H9 (cell line): ENCODE measurements around the gene CNOT4. TPM values are rescaled to one million over a fixed set of nuclear protein-coding genes. Genes with fewer than 3 reads are reported as not detected.

Experiments used
- DNase-seq: peaks from one replicate; pipeline ENCODE4 v3.0.0-alpha.2; 2017
- H2AFZ ChIP-seq: one replicate; pipeline ENCODE4 v1.6.1; 2013; ENCODE audit warnings: mild to moderate bottlenecking, low read length, control low read depth, moderate library complexity
- H2AK5ac ChIP-seq: 2 replicates; pipeline ENCODE4 v1.6.1; 2013; ENCODE audit warnings: low read length, control low read depth, mixed read lengths; ENCODE audit not compliant: insufficient read length
- H2BK120ac ChIP-seq: one replicate; pipeline ENCODE4 v1.6.1; 2013; ENCODE audit warnings: low read depth, mild to moderate bottlenecking, low read length, control low read depth, inconsistent platforms; ENCODE audit not compliant: poor library complexity, severe bottlenecking
- H2BK12ac ChIP-seq: 2 replicates; pipeline ENCODE4 v1.6.1; 2013; ENCODE audit warnings: low read length, control low read depth, mixed read lengths, low read depth; ENCODE audit not compliant: insufficient read length
- H2BK15ac ChIP-seq: 2 replicates; pipeline ENCODE4 v1.6.1; 2013; ENCODE audit warnings: low read depth, low read length, control low read depth
- H2BK20ac ChIP-seq: one replicate; pipeline ENCODE4 v1.6.1; 2013; ENCODE audit warnings: low read depth, mild to moderate bottlenecking, low read length, control low read depth, inconsistent platforms; ENCODE audit not compliant: poor library complexity, severe bottlenecking
- H2BK5ac ChIP-seq: 2 replicates; pipeline ENCODE4 v1.6.1; 2013; ENCODE audit warnings: low read length, control low read depth, mixed read lengths; ENCODE audit not compliant: insufficient read length
- H3K14ac ChIP-seq: 2 replicates; pipeline ENCODE4 v1.6.1; 2013; ENCODE audit warnings: low read length, control low read depth; ENCODE audit not compliant: insufficient read depth
- H3K18ac ChIP-seq: 2 replicates; pipeline ENCODE4 v1.6.1; 2013; ENCODE audit warnings: low read depth, mild to moderate bottlenecking, mixed read lengths, low read length, control low read depth; ENCODE audit not compliant: insufficient read length
- H3K23ac ChIP-seq: 2 replicates; pipeline ENCODE4 v1.6.1; 2013; ENCODE audit warnings: low read length, control low read depth, mixed read lengths, low read depth; ENCODE audit not compliant: insufficient read length
- H3K23me2 ChIP-seq: 2 replicates; pipeline ENCODE4 v1.6.1; 2013; ENCODE audit warnings: low read depth, mild to moderate bottlenecking, mixed read lengths, low read length, control low read depth; ENCODE audit not compliant: insufficient read length, poor library complexity, severe bottlenecking
- H3K27ac ChIP-seq: 2 replicates; pipeline ENCODE4 v1.5.1; 2013; ENCODE audit warnings: low read length, control low read depth, mixed read lengths, low read depth; ENCODE audit not compliant: insufficient read length
- H3K27me3 ChIP-seq: 2 replicates; pipeline ENCODE4 v1.6.1; 2013; ENCODE audit warnings: low read length, control low read depth, inconsistent platforms; ENCODE audit not compliant: insufficient read depth
- H3K4ac ChIP-seq: 2 replicates; pipeline ENCODE4 v1.6.1; 2013; ENCODE audit warnings: low read depth, mild to moderate bottlenecking, control low read depth, inconsistent platforms, low read length, moderate library complexity
- H3K4me1 ChIP-seq: 2 replicates; pipeline ENCODE4 v1.6.1; 2013; ENCODE audit warnings: low read length, control low read depth, inconsistent platforms; ENCODE audit not compliant: insufficient read depth
- H3K4me2 ChIP-seq: 2 replicates; pipeline ENCODE4 v1.6.1; 2013; ENCODE audit warnings: low read length, control low read depth, mixed read lengths; ENCODE audit not compliant: insufficient read length, insufficient read depth
- H3K56ac ChIP-seq: 2 replicates; pipeline ENCODE4 v1.6.1; 2013; ENCODE audit warnings: low read depth, mild to moderate bottlenecking, mixed read lengths, low read length, control low read depth; ENCODE audit not compliant: insufficient read length
- H3K79me1 ChIP-seq: 2 replicates; pipeline ENCODE4 v1.6.1; 2013; ENCODE audit warnings: low read depth, mild to moderate bottlenecking, moderate library complexity, low read length, control low read depth, inconsistent platforms; ENCODE audit not compliant: insufficient read depth, poor library complexity, severe bottlenecking
- H3K79me2 ChIP-seq: 2 replicates; pipeline ENCODE4 v1.6.1; 2013; ENCODE audit warnings: low read length, control low read depth, inconsistent platforms; ENCODE audit not compliant: insufficient read depth
- H3K9ac ChIP-seq: 2 replicates; pipeline ENCODE4 v1.6.1; 2013; ENCODE audit warnings: low read length, control low read depth, mixed read lengths; ENCODE audit not compliant: insufficient read length; ENCODE audit errors: extremely low read depth
- H3K9me3 ChIP-seq: one replicate; pipeline ENCODE4 v1.6.1; 2013; ENCODE audit warnings: low read depth, low read length, inconsistent platforms; ENCODE audit not compliant: control insufficient read depth
- H3T11ph ChIP-seq: one replicate; pipeline ENCODE4 v1.6.1; 2013; ENCODE audit warnings: mild to moderate bottlenecking, low read length, control low read depth, inconsistent platforms
- H4K20me1 ChIP-seq: one replicate; pipeline ENCODE4 v1.6.1; 2013; ENCODE audit not compliant: control insufficient read depth, insufficient read length, insufficient read depth
- H4K5ac ChIP-seq: 2 replicates; pipeline ENCODE4 v1.6.1; 2013; ENCODE audit warnings: low read depth, mild to moderate bottlenecking, mixed read lengths, low read length, control low read depth; ENCODE audit not compliant: insufficient read length
- H4K8ac ChIP-seq: replicated peaks from 2 replicates; pipeline ENCODE4 v1.6.1; 2013; ENCODE audit warnings: low read length, control low read depth, mixed read lengths, low read depth; ENCODE audit not compliant: insufficient read length
- H4K91ac ChIP-seq: 2 replicates; pipeline ENCODE4 v1.6.1; 2013; ENCODE audit warnings: low read depth, mild to moderate bottlenecking, moderate library complexity, mixed read lengths, low read length, control low read depth; ENCODE audit not compliant: insufficient read length
- H3K27ac Mint-ChIP-seq, 3 experiments: 2 replicates in 2 of 3; 3 replicates in 1 of 3; pipeline ENCODE4 v1.8.0; 2020 to 2021; ENCODE audit warnings: mixed read lengths in 3 of 3, mild to moderate bottlenecking in 1 of 3, moderate library complexity in 1 of 3
- H3K27me3 Mint-ChIP-seq: 2 replicates; pipeline ENCODE4 v1.8.0; 2021; ENCODE audit warnings: low read depth, mild to moderate bottlenecking, moderate library complexity, mixed read lengths
- H3K36me3 Mint-ChIP-seq, 3 experiments: 2 replicates in 2 of 3; 3 replicates in 1 of 3; pipeline ENCODE4 v1.8.0; 2020 to 2021; ENCODE audit warnings: low read depth in 3 of 3, mixed read lengths in 3 of 3; ENCODE audit not compliant: insufficient read depth in 1 of 3
- H3K4me1 Mint-ChIP-seq, 2 experiments: 2 replicates each; pipeline ENCODE4 v1.8.0; 2020; ENCODE audit warnings: mixed read lengths in 2 of 2
- H3K4me3 Mint-ChIP-seq, 2 experiments: 2 replicates in 1 of 2; 3 replicates in 1 of 2; pipeline ENCODE4 v1.8.0; 2020 to 2021; ENCODE audit warnings: mild to moderate bottlenecking in 2 of 2, mixed read lengths in 2 of 2, moderate library complexity in 1 of 2
- H3K9me3 Mint-ChIP-seq, 2 experiments: 2 replicates in 1 of 2; 3 replicates in 1 of 2; pipeline ENCODE4 v1.8.0; 2020; ENCODE audit warnings: mild to moderate bottlenecking in 2 of 2, mixed read lengths in 2 of 2, moderate library complexity in 1 of 2
- total RNA-seq: library from RNA; stranded (reverse); gene quantifications from 2 replicates; pipeline ENCODE4 v1.2.1, GENCODE V29; 2021
- TF ChIP-seq, protein P1 (sequence below): fragments of 200-600 bp; sonication (generic); conservative IDR thresholded peaks from 3 replicates; pipeline ENCODE4 v1.8.0; 2021; ENCODE audit warnings: antibody characterized with exemption, mild to moderate bottlenecking

The CNOT4 gene
- total RNA-seq, 1 experiment from 2014 or later = 27.4 TPM

DNA sequence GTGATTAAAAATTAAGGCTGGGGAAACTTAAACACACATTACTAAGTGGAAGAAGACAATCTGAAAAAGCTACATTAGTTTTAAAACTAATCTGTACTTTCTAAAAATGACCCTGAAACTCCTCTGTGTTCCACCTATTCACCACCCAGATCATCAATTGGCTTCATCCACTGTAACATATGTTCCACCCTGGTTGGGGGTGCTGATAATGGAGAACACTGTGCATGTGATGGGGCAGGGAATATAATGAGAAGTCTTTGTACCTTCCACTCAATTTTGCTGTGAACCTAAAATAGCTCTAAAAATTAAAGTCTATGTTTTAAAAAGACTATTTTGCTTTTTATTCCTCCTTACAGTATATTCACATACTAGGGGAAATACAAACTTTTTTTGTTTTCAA, 132.7 kb downstream of the CNOT4 start:
- Histone ChIP-seq H2BK12ac (no peak overlapping the region), H3K79me1 (no peaks in the 10 kb centered on the region), H3K4me2 (no peak overlapping the region), H3K23me2 (no peaks in the 10 kb centered on the region), H3K4ac (no peak overlapping the region), H4K8ac (no peak overlapping the region), H3K23ac (no peak overlapping the region), H4K5ac (no peak overlapping the region), H3T11ph (no peak overlapping the region), H2BK5ac (no peak overlapping the region), H2BK20ac (no peak overlapping the region), H3K27ac (no peak overlapping the region), H3K9me3 (no peaks in the 10 kb centered on the region), H2AFZ (no peak overlapping the region), H2BK15ac (no peak overlapping the region), H3K56ac (no peak overlapping the region), H3K9ac (no peak overlapping the region), H3K27me3 (no peaks in the 10 kb centered on the region), H3K4me1 (no peaks in the 10 kb centered on the region; the same call in 1 of the 2 replicates), H3K79me2 (no peaks in the 10 kb centered on the region), H4K20me1 (no peaks in the 10 kb centered on the region), H3K18ac (no peak overlapping the region), H3K14ac (no peak overlapping the region), H4K91ac (no peak overlapping the region), H2BK120ac (no peak overlapping the region), H2AK5ac (no peak overlapping the region)
- no peak for DNase-seq
- Mint-ChIP-seq H3K27me3 (no peaks in the 10 kb centered on the region), H3K36me3 (0 out of 7 replicates have a peak, but pooled peaks cover 0 to 2% (median 0%) of the 10 kb centered on the region in 3 experiments), H3K9me3 (no peaks in the 10 kb centered on the region), H3K4me1 (peaks cover 20 to 21% of the 10 kb centered on the region in 2 experiments), H3K4me3 (no peak overlapping the region), H3K27ac (no peak overlapping the region)
- TF ChIP-seq, protein P1, sequence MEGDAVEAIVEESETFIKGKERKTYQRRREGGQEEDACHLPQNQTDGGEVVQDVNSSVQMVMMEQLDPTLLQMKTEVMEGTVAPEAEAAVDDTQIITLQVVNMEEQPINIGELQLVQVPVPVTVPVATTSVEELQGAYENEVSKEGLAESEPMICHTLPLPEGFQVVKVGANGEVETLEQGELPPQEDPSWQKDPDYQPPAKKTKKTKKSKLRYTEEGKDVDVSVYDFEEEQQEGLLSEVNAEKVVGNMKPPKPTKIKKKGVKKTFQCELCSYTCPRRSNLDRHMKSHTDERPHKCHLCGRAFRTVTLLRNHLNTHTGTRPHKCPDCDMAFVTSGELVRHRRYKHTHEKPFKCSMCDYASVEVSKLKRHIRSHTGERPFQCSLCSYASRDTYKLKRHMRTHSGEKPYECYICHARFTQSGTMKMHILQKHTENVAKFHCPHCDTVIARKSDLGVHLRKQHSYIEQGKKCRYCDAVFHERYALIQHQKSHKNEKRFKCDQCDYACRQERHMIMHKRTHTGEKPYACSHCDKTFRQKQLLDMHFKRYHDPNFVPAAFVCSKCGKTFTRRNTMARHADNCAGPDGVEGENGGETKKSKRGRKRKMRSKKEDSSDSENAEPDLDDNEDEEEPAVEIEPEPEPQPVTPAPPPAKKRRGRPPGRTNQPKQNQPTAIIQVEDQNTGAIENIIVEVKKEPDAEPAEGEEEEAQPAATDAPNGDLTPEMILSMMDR = no peak
